DND-41 (cell line): Measurements from ENCODE around the gene WIPF3.

ENCODE experiments used
- ATAC-seq: fragments of 200-7000 bp; cut with Tn5 transposase; 3 replicates; pipeline ENCODE4 v1.9.1; 2021; ENCODE audit warnings: low read depth; ENCODE audit not compliant: insufficient read depth
- DNase-seq: peaks from one replicate; pipeline ENCODE4 v3.0.0-alpha.2; 2020
- H2AFZ ChIP-seq: 2 replicates; pipeline ENCODE4 v1.6.0; 2012; ENCODE audit warnings: low read depth, low read length
- H3K27ac ChIP-seq: 2 replicates; pipeline ENCODE4 v1.5.1; 2012; ENCODE audit warnings: low read length, inconsistent platforms
- H3K27me3 ChIP-seq: fragments of 200-600 bp; sonication (generic); 2 replicates; pipeline ENCODE4 v1.6.0; 2012; ENCODE audit warnings: low read length, mild to moderate bottlenecking, inconsistent platforms; ENCODE audit not compliant: insufficient read depth, poor library complexity
- H3K36me3 ChIP-seq: 2 replicates; pipeline ENCODE4 v1.5.1; 2012; ENCODE audit warnings: low read length, inconsistent platforms; ENCODE audit not compliant: insufficient read depth
- H3K4me1 ChIP-seq: 2 replicates; pipeline ENCODE4 v1.5.1; 2012; ENCODE audit warnings: mild to moderate bottlenecking, low read length; ENCODE audit not compliant: insufficient read depth
- H3K4me2 ChIP-seq: 2 replicates; pipeline ENCODE4 v1.6.0; 2012; ENCODE audit warnings: mild to moderate bottlenecking, moderate library complexity, low read length, inconsistent platforms; ENCODE audit not compliant: insufficient read depth
- H3K4me3 ChIP-seq, 2 experiments: fragments of 200-600 bp in 1 of 2; shearing (Covaris generic) in 1 of 2; 2 replicates each; pipeline ENCODE4 v1.5.1; 2012 to 2016; ENCODE audit warnings: inconsistent platforms in 2 of 2, low read length in 2 of 2, mild to moderate bottlenecking in 2 of 2, low read depth in 1 of 2, moderate library complexity in 1 of 2
- H3K79me2 ChIP-seq: 2 replicates; pipeline ENCODE4 v1.6.0; 2012; ENCODE audit warnings: low read length, inconsistent platforms; ENCODE audit not compliant: insufficient read depth
- H3K9ac ChIP-seq: 2 replicates; pipeline ENCODE4 v1.6.0; 2012; ENCODE audit warnings: low read depth, mild to moderate bottlenecking, inconsistent platforms, low read length, moderate library complexity
- H3K9me3 ChIP-seq: 2 replicates; pipeline ENCODE4 v1.5.1; 2012; ENCODE audit warnings: low read length, moderate library complexity, mild to moderate bottlenecking, inconsistent platforms; ENCODE audit not compliant: insufficient read depth, severe bottlenecking
- H4K20me1 ChIP-seq: 2 replicates; pipeline ENCODE4 v1.6.0; 2012; ENCODE audit warnings: low read length; ENCODE audit not compliant: insufficient read depth
- EZH2 ChIP-seq: IDR thresholded peaks from 3 replicates; pipeline ENCODE4 v1.6.1; 2012; ENCODE audit warnings: borderline replicate concordance, low read depth, mild to moderate bottlenecking, moderate library complexity, low read length, inconsistent platforms; ENCODE audit not compliant: severe bottlenecking
- TF ChIP-seq, protein P1 (sequence below): IDR thresholded peaks from 2 replicates; pipeline ENCODE4 v1.5.1; 2012; ENCODE audit warnings: borderline replicate concordance, low read length, moderate library complexity, mild to moderate bottlenecking; ENCODE audit not compliant: poor library complexity, severe bottlenecking; ENCODE audit errors: extremely low read depth

WIPF3 gene

DNA sequence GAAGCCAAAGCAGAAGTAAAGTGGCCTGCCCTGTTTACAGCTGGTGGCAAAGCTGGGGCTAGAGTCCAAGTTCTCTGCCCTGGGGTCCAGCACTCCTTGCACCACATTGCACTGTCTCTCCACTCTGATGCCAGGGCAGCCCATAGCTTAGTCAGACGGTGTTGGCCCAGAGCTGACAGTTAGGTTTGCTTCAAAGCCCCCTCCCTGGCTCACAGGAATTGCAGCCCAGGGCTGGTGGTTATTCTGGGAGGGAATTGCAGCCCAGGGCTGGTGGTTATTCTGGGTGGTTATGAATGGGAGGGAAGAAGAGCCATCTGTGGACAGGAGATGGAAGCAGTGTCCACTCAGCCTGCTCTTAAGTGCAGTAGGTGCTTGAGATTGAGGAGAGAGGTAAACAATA lies 94.4 kb downstream of the WIPF3 start:
- Histone ChIP-seq H3K27ac (no peak overlapping the region), H3K4me3 (no peak overlapping the region), H3K4me2 (no peak overlapping the region), H3K9ac (no peak overlapping the region), H3K4me1 (no peaks in the 10 kb centered on the region), H3K27me3 (peaks cover 6% of the 10 kb centered on the region), H3K9me3 (peaks cover under 1% of the 10 kb centered on the region), H3K36me3 (no peaks in the 10 kb centered on the region), H3K79me2 (no peaks in the 10 kb centered on the region), H2AFZ (no peak overlapping the region), H4K20me1 (no peaks in the 10 kb centered on the region)
- ATAC-seq (no peak), DNase-seq (no peak)
- TF ChIP-seq, protein P1, sequence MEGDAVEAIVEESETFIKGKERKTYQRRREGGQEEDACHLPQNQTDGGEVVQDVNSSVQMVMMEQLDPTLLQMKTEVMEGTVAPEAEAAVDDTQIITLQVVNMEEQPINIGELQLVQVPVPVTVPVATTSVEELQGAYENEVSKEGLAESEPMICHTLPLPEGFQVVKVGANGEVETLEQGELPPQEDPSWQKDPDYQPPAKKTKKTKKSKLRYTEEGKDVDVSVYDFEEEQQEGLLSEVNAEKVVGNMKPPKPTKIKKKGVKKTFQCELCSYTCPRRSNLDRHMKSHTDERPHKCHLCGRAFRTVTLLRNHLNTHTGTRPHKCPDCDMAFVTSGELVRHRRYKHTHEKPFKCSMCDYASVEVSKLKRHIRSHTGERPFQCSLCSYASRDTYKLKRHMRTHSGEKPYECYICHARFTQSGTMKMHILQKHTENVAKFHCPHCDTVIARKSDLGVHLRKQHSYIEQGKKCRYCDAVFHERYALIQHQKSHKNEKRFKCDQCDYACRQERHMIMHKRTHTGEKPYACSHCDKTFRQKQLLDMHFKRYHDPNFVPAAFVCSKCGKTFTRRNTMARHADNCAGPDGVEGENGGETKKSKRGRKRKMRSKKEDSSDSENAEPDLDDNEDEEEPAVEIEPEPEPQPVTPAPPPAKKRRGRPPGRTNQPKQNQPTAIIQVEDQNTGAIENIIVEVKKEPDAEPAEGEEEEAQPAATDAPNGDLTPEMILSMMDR: no peak
- TF ChIP-seq EZH2: no peak

DNA sequence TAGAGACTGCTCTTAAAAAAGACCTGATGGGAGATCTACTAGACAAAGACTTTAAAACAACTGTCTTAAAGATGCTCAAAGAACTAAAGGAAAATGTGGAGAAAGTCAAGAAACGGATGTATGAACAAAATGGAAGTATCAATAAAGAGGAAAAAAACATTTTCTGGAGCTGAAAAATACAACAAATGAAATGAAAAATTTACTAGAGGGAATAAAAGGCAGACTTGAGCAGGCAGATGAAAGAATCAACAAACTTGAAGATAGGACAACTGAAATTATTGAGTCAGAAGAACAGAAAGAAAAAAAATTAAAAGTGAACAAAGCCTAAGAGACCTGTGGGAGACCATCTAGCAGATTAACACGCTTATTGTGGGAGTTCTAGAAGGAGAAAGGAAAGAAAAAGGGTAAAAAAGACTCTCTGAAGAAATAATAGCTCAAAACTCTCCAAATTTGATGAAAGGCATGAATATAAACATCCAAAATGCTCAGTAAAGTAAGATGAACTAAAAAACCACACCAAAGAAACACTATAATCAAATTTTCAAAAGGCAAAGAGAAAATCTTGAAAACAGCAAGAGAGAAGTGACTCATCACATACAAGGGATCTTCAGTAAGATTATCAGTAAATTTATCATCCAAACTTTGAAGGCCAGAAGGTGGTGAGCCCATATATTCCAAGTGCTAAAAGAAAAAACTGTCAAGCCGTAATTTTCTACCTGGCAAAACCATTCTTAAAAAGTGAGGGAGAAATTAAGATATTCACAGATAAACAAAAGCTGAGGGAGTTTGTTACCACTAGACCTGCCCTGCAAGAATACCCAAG lies 100.1 kb downstream of the WIPF3 start:
- no peak overlapping the region for H3K4me2 ChIP-seq
- no peak for TF ChIP-seq EZH2
- TF ChIP-seq, protein P1: no peak
- H3K27ac ChIP-seq: no peak overlapping the region
- no peaks in the 10 kb centered on the region for H3K27me3 ChIP-seq
- H3K36me3 ChIP-seq: no peaks in the 10 kb centered on the region
- no peak for ATAC-seq
- no peaks in the 10 kb centered on the region for H4K20me1 ChIP-seq
- no peaks in the 10 kb centered on the region for H3K4me1 ChIP-seq
- H3K79me2 ChIP-seq: no peaks in the 10 kb centered on the region
- H2AFZ ChIP-seq: no peak overlapping the region
- no peak for DNase-seq
- no peak overlapping the region for H3K4me3 ChIP-seq
- H3K9me3 ChIP-seq: peaks cover 11% of the 10 kb centered on the region
- H3K9ac ChIP-seq: no peak overlapping the region

DNA sequence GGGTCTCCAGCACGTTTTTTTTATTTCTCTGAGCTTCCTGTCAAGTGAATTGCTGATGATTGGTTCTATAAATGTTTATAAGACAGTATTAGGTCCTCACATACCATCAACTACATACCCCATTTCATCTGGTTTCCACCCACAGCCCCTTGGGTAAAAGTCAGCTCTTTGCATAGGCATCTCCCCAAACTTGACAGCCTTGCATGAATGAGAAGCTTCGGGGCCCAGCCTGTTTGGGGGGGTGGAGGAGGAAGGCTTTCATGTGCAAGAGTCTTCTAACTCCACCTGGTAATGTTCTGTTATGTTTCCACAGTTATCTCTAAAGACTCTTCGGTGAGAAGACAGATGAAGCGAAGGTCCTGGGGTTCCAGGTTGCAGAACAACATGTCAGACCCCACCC lies 107.9 kb downstream of the WIPF3 start:
- no peaks in the 10 kb centered on the region for H3K36me3 ChIP-seq
- no peaks in the 10 kb centered on the region for H3K79me2 ChIP-seq
- ATAC-seq (no peak), DNase-seq (no peak)
- no peaks in the 10 kb centered on the region for H3K4me1 ChIP-seq
- no peak overlapping the region for H3K9ac ChIP-seq
- no peaks in the 10 kb centered on the region for H3K9me3 ChIP-seq
- H3K27ac ChIP-seq: no peak overlapping the region
- no peak overlapping the region for H2AFZ ChIP-seq
- no peaks in the 10 kb centered on the region for H3K27me3 ChIP-seq
- H4K20me1 ChIP-seq: no peaks in the 10 kb centered on the region
- H3K4me3 ChIP-seq: no peak overlapping the region
- no peak overlapping the region for H3K4me2 ChIP-seq
- TF ChIP-seq, protein P1: no peak
- TF ChIP-seq EZH2: no peak
